Esophagus mucosa (tissue), 1 donor: Measurements from ENCODE around the gene BICD2. TPM values are rescaled to one million over a fixed set of nuclear protein-coding genes. Genes with fewer than 3 reads are reported as not detected.

ENCODE experiments used
- ATAC-seq: fragments of 200-7000 bp; cut with Tn5 transposase; one replicate; pipeline ENCODE4 v1.9.1; 2020
- total RNA-seq: library from RNA; stranded (reverse); gene quantifications from one replicate; pipeline ENCODE4 v1.2.4, GENCODE V29; 2023
- donor health status: DM: yes; HTN: yes; CAD: no.

BICD2 gene
- total RNA-seq, 1 donor from 2014 or later, result 63.7 TPM

DNA sequence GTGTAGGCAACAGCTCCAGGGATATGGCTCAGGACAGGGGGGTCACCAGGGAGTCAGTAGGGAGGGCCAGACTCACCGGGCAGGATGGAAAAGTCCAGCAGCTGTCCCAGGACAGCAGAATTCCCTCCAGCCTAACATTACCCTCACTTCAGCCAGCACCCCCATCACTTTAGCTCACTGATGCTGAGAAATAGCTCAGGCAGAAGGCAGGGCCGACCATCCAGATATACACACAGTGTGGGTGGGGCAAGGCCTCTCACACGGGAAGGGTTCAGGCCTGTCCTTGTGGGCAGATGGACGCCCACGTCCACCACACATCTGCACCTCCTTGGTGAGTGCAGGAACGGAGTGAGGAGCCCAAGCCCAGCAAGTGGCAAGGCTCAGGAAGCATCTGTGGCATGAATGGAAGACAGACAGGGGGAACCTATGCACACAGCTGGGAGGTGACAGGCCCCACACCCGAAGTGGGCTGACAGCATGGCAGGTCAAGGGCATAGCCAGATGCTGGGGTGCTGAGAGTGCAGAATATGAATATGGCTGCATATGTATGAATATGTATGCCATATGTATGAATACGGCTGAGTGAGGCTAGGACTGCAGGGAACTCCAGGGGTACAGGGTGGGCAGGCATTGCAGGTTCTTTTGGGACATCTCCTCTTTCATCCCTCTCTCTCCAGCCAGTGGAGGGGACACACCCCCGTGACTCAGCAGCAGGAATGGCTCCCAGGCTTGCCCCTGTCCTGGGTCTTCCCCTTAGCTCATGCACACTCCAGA lies 17.0 kb downstream of the BICD2 start:
- peak; percentile 63 for ATAC-seq

DNA sequence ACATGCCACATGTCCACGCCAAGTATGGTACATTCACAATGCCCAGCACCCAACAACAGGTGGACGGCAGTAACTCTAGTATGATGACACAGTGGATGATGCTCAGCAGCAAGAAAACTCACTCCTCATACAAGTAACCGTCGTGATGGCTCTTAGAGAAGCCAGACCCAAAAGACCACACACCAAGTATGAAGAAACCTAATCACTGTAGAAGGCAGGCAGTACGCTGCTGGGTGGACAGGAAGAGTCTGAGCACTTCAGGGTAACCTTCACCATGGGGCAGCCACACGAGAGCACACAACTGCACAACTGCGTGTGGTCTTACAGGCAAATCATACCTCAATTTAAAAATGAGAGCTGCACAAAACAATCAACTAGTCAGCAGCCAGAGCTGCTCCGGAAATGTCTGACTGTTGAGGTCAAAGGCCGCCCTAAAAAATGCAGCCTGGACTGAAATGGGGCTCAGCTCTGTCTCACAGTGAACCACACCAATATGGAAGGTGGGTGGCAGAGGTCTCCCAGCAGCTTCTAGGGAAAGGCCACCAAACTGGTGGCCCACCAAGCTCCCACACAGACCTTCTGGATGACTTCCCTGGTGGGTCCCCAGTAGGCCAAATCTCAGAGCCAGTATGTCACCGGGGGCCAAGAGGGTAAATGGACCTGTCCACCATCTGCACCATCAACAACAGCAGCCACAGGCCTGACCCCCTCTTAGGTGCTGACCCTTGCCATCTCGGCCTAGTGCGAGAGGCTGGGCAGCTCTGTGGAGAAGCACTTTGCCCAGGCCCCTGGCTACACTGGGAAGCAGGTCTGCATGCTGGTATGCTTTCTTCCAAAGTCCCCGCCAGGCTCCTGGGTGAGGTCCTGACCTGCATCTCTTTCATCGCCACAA lies 17.8 kb downstream of the BICD2 start:
- ATAC-seq, result no peak

DNA sequence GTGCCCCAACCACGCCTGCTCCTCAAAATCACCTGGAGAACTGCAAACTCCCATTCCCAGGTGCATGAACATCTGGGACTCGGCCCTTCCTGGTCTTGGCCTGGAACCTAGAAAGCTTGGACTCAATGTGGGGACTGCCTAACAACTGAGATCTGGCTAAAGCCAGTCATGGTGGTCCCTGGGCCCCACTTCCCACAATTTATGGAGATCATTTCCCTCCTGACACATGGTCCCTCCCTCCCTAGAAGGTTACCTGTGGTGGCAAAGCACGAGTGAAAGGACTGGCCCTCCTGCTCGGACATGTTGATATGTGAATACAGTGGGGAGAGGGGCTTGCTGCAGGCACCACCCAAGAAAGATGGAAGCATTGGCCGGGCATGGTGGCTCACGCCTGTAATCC lies 18.8 kb downstream of the BICD2 start:
- no peak for ATAC-seq

DNA sequence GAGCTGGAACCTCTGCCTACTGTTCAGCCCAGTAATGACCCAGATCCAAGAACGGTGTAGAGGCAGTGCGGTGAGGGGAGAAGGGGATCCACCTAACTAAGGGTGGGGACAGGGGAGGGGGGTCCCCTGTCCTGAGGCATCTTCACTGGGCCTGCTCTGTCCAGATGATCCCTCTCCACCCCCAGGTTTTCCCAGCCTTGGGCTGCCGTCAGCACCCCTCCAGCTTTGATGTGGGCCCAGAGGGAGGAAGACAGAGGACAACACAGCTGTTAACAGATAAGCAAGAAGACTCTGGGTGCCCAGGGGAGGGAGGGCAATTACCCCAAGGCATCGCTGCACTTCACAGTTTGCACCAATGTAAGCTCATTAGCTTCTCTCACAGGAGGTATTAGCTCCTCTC lies 19.3 kb downstream of the BICD2 start:
- ATAC-seq, result no peak

DNA sequence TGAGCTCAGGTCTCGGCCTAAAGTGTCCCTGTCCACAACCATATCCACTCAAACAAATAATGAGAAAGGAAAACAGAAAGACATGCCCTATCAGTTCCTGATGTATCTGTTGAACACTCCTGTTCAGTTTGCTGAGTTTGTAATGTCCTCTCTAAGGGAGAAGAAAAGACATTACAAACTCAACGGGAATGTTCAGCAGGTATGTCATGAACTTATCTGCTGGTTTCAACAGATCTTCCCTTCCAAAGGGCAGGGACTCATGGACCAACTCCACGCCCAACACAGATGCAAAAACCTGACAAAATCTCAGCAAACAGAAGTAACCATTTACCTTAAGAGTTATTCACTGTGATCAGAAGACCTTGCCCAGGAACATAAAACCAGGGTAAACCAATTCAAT lies 23.7 kb downstream of the BICD2 start:
- no peak for ATAC-seq

DNA sequence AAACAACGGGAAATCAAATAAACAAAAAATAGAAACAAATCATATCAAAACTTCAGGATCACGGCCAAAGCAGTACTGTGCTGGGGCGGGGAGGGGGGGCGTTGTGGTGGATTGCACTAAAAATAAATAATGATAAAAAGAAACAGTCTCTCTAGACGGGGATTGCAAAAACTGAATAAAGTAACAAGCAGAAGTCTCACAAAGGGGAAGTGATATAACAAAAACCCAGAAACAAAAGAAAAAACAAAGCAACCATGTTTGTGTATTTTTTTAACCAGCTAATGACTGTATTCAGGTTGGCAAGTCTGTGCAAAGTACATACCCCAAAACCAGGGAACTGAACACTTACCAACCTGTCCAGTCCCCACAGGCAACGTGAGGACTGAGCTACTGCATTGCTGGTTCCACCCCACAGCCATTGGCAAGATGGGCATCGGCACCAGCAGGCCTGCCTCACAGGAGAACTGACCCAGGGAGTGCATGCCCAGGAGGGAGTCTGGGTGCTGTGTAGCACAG lies 24.1 kb downstream of the BICD2 start:
- ATAC-seq, result peak; percentile 7

DNA sequence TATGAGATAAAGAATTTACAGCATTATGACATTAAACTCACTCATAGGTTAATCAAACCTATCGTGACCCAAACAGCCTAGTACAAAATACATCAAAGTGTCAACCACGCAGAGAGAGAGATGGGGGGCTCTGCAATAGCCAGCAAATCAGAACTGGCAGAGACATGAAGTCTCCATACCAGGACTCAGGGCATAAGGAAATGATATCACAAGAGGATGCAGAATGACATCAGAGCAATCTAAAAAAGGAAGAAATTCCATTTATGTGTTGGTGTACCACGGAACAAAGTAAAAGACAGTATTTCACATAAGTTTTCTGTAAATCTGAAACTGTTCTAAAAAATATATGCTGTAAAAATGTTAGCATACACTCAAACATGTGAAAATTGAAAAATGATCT lies 24.6 kb downstream of the BICD2 start:
- no peak for ATAC-seq

DNA sequence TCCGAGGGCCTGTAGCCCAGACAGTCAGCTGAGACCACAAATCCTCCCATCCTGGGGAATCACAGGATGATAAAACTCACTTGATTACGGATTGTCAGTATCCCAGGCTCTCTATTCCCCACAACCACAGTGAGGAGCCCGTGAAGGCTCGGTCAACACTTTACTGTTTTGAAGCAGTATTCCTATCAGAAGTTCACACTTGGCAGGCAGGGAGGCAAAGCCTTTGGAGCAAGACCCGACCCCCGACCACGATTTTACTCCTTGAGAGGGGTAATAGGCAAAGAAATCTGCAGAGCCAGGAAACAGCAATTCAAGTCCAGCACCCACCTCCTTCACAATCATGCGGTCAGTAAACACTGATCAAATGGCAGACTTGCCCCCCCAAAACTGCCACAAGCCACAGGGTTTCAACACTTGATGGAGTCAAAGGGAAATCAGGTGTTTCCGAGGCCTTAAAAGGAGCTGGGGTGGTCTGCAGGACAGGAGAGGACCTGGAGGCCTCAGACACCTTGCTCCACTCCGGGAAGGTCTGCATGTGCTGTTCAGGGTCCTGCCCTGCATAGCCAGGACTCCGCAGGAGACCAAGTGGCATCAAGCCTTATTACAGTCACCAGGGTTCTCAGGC lies 25.2 kb downstream of the BICD2 start:
- ATAC-seq, result no peak

DNA sequence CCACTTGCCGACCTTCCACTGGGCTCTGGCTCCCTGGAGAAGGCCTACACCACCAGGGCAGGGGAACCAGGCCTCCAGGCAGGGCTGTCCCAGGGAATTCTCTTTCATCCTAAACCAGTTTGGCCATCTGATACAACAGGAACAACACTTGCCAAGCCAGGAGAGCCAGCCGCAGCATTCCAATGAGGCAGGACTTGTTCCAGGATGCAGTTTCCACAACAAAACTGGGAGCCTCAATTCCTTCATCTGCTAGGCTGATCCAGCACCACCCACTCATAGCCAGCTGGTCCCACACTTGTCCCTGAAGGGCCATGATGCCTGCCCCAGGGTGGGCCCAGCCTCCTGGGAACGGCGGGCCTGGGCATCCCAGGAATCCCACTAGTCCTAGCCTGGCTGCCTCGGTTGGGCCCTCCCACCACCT lies 26.0 kb downstream of the BICD2 start:
- peak; percentile 39 for ATAC-seq

DNA sequence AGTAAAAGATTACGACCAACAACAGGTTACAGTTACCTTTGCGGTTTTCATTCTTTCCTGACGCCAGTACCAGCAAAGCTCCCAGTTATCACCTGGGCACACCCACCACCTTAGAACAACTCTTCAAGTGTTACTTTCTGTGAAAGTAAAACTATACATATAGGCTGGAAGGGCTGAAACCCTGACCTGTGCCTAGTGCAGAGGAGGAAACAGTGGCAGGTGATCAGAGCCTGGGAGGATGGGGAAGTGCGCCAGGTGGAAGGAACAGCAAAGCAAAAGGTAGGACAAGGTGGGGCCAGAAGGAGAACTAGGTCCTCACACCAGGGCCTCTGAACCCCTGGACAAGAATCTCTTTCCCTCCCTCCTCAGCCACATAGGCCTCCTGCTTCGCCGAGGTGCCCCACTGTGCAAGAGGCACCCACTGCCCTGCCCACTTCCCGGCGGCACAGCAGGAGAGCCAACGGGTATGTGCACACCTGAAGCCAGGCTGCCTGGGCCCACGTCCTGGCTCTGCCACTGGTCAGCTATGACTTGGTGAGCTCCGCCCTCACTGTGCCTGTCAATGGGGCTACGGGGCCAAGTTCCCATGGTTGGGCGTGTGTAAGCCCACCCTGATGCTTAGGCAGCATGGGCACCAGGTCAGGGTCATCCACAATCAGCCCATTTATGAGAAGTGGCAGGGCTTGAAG lies 26.9 kb downstream of the BICD2 start:
- ATAC-seq, result peak; percentile 19

DNA sequence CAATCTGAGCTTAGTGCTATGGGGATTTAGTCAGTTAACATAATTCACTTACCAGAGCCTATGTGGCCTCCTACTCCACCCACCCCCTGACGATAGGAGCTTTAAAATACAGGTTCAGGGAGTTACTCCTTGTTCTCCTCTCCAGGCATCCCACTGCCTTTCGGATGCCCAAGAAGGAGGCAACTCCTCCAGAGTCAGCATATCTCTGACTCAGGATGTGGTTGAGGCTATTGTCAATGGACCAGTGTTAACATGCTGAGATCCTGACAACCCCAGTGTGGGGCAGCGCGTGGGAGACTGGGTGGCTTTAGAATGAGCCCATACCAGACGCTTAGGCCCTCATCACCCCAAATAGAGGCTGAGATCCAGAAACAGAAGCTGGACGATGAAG lies 27.4 kb downstream of the BICD2 start:
- peak; percentile 79 for ATAC-seq

DNA sequence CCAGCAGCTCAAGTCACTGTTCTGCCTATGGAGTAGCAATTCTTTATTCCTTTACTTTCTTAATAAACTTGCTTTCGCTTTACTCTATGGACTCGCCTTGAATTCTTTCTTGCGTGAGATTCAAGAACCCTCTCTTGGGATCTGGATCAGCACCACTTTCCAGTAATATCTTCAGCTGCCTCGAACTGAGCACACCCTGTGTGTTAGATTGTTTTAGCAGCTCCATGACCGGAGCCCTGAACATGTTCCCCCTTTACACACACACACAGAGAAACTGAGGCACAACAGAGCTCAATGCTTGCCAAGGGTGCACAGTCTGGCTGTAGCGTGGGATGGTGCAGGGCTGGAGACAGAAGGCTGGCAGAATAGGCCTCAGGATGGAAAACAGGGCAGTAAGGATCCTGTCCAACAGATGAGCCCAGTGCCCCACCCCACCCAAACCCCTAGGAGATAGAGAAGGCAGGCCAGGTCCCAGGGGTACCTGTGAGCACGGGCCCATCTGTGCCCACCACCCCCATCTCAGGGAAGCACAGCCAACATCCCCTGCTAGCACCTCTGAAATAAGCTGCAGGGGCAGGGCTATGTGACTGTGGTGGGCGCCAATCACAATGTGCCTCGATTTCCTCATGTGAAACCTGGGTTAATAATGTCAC lies 27.9 kb downstream of the BICD2 start:
- ATAC-seq, result no peak

DNA sequence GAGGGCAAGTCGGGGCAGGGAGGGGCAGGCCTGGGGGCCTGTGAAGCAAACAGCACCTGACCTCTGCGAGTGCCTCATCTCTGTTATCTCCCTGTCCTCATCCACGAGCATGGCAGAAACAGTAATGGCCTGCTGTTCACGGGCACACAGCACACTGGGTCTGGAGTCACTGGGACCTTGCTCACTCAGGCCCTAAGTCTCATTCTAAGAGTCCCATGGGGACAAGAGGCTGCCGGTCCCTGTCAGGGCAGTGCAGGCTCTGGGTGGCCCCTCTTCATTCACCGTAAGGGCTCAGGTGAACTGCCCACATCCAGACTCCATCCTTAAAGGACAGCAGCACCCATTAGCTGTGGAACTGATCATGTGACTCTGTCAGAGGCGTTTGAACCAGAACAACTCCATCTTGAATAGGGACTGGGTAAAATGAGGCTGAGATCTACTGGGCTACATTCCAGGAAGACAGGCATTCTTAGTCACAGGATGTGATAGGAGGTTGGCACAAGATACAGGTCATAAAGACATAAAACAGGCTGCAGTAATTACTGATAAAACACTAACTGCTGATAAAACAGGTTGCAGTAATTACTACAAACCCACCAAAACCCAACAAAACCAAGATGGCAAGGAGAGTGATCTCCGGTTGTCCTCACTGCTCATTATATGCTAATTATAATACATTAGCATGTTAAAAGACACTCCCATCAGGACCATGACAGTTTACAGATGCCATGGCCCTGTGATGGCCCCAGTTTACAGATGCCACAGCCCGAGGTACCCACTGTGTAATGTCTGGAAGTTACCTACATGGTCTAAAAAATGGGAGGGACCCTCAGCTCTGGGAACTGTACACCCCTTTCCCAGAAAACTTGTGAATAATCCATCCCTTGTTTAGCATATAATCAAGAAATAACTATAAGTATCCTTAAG lies 28.7 kb downstream of the BICD2 start:
- ATAC-seq, result no peak

DNA sequence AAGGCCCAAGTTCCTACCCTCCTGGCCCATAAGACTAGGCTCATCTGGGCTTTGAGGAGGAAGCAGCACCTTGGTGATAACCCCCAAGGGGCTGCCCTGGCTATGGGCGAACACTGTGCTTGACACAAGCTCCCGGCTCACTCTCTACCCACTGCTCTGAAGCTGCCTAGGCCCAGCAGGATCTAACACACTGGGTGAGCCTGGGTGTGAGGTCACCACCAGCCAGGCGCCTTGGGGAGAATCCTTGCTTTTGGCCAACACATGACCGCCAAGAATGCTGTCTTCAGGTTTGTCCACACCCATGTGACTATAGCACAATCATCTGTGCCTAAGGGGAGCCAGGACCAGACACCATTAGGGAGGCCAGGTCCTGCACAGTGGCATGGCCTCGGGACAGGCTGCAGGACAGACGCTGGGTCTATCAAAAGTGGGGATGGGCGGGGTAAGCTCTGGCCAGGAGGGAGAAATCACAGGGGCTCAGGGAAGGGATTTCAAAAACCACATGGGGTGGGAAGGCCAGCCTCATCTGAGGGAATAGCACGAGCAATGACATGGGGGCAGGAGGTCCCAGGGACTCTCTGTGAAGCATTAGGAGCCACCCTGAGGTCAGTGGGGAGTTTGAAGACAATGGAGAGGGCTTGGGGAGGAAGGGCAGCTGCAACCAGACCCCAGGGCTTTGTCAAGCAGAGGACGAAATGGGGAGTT lies 29.6 kb downstream of the BICD2 start:
- peak; percentile 41 for ATAC-seq

DNA sequence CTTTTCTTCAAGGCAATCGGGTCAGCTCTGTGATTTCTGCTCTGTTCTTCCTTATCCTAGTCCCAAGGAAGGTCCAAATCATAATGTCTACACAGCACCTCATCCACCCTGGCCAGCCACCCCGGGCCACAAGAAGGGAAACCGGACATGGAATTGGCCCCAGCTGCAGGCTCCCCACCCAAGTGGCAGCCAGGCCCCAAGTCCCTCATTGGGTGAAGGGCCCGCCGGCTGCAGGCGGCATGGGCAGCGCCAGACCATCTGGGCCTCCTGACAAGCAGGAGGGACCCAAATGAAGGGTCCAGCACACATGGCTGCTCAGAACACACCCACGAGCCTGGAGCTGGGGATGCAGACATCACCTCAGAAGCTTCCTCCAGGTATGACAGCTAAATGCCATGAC lies 33.7 kb downstream of the BICD2 start:
- ATAC-seq, result no peak

DNA sequence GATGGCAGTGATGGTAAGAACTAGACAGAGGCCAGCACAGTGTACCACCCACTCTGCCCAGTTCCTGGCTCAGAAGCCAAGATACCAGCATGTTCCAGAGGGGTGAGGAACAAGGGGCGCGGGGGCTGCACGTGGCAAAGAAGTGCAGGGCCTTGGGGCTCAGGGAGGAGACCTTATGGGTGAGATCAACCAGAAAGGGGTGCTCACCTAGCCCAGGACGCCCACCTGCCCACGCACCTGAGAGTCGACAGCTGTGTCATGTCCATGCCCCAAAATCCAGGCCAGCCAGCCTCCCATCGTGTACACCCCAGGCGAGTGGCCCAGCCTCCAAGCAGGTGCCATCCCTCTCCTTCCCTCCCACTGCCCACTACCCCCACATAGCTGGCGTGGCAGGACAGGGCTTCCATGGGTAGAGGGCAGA lies 34.9 kb downstream of the BICD2 start:
- ATAC-seq, result peak; percentile 2

DNA sequence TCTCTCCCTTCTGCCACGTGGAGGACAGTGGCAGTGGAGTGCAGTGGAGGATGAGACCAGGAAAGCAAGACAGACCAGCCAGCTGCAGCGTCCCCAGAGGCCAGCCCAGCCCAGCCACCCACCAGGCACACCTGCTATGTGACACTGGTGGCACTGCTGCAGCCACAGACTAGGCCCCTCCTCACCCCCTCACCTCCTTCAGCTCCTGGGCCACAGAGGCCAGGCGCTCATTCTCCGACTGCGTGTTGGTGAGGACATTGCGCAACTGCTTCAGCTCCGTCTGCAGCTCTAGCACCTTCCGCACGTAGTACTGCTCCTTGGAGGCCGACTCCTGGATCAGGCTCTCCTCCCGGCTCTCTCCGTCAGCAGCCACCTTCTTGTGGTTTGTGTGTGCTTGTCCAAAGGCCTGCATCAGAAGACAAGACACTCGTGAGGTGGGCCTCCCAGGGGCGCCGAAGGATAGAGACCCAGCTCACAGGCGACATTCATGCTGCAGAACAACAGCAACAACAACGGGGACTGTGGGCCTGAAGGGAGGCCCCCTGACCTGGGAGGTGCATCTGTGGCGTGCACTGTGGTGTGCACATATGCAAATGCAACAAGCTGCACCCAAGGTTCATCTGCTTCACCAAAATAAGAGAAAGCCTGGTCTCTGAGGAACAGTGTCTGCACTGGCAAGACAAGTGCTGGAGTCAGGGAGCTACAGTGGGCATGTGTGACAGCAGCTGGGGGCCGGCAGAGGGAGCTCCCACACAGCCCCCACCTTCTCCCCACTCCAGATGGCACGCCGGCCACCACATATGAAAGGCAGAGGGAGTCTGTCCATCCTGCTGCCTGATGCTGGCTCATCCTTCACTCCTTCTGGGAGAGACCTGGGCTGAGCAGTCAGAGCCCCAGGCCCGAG lies 35.5 kb downstream of the BICD2 start:
- ATAC-seq, result peak; percentile 28

DNA sequence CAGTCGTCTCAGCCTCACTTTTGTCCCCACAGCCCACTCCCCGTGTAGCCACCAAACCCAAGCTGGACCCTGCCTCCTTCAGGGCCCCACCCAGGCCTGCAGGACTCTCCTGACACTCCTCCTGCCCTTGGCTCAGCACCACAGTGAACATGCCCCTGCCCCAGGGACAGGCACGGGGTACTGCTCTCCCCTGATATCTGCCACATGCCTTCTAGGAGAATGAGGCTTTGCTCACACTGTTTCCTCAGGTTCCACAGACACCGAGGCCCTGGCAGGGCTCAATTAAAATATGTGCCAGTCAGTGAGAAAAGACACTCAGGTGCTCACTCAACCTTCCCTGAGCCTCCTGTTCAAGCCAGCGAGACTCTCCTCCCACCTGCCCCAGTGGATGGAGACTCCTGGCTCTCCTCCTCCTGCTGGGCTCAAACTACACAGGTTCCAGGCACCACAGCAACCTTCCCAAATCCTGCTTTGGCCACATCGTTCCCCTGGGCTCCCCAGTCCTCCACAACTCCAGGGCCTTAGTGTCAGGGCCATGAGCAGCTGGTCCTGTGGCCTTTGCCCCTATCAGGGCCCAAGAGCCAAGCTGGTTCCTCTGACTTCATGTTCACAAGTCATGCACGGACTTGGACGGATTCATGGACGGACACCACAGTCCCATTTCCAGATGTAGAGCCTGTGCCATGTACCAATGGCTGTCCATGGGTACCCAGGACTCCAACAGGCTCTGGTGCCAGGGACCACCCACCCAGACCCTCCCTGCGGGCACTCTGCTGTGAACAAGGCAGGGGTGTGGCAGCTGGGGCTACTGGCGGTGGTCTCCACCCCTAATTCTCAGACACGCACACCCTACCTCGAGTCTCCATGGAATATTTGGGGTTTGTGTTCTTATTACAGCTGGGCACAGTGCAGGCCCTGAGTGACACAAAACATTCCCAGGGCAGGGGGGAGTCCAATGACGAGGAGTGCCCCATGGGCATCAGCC lies 36.6 kb downstream of the BICD2 start:
- no peak for ATAC-seq
